ENCODE results near the gene LIPK.

Gene LIPK

GRCh38 chr10:88725798-88726197, 19.7 kb downstream of the LIPK start:
- H3K27me3 ChIP-seq = no peaks in the 10 kb centered on the region
- no peaks in the 10 kb centered on the region for H3K9me3 ChIP-seq
- H3K4me3 ChIP-seq (ENCODE audit: low read depth in 1 of 2, low read length in 1 of 2) = no peak overlapping the region
- TF ChIP-seq, protein P1, sequence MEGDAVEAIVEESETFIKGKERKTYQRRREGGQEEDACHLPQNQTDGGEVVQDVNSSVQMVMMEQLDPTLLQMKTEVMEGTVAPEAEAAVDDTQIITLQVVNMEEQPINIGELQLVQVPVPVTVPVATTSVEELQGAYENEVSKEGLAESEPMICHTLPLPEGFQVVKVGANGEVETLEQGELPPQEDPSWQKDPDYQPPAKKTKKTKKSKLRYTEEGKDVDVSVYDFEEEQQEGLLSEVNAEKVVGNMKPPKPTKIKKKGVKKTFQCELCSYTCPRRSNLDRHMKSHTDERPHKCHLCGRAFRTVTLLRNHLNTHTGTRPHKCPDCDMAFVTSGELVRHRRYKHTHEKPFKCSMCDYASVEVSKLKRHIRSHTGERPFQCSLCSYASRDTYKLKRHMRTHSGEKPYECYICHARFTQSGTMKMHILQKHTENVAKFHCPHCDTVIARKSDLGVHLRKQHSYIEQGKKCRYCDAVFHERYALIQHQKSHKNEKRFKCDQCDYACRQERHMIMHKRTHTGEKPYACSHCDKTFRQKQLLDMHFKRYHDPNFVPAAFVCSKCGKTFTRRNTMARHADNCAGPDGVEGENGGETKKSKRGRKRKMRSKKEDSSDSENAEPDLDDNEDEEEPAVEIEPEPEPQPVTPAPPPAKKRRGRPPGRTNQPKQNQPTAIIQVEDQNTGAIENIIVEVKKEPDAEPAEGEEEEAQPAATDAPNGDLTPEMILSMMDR (IDR thresholded peaks at IDR 0.05) = no peak
- no peaks in the 10 kb centered on the region for H3K4me1 ChIP-seq (ENCODE audit: control insufficient read depth in 1 of 2, insufficient read depth in 1 of 2, low read depth in 1 of 2, low read length in 1 of 2)
- H3K36me3 ChIP-seq = no peaks in the 10 kb centered on the region
- H3K27ac ChIP-seq = no peak overlapping the region

GRCh38 chr10:88728107-88728763, 22.2 kb downstream of the LIPK start:
- H3K27ac ChIP-seq = no peak overlapping the region
- H3K27me3 ChIP-seq = no peaks in the 10 kb centered on the region
- TF ChIP-seq, protein P1 (IDR thresholded peaks at IDR 0.05) = peak; percentile 43
- no peaks in the 10 kb centered on the region for H3K9me3 ChIP-seq
- no peak overlapping the region for H3K4me3 ChIP-seq (ENCODE audit: low read depth in 1 of 2, low read length in 1 of 2)
- no peaks in the 10 kb centered on the region for H3K36me3 ChIP-seq
- no peaks in the 10 kb centered on the region for H3K4me1 ChIP-seq (ENCODE audit: control insufficient read depth in 1 of 2, insufficient read depth in 1 of 2, low read depth in 1 of 2, low read length in 1 of 2)

- Histone ChIP-seq H3K4me3 (ENCODE audit: low read depth in 1 of 2, low read length in 1 of 2) (no peak overlapping the region), H3K36me3 (no peaks in the 10 kb centered on the region)
These were observed 24.8 kb downstream of the LIPK start for GRCh38 chr10:88730864-88731263.

DNA sequence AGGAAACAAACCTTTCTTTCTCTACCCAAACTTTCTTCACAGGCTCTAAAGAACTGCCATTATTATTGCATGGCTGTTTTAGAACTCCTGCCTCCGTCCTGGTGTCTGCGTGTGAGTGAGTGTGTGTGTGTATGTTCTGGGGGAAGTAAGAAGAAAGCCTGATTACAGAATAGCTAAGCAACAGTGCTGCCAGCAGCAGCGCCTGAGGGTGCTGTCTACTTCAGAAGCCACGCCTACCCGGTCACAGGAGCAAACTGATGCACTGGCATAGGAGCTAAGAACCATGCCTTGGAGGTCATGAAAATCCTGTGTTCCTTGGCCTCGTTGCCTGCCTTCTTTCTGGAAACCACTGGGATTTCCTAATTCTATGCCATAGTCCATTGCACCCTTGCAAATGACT, 25.2 kb downstream of the LIPK start:
- no peaks in the 10 kb centered on the region for H3K27me3 ChIP-seq
- H3K4me1 ChIP-seq (ENCODE audit: control insufficient read depth in 1 of 2, insufficient read depth in 1 of 2, low read depth in 1 of 2, low read length in 1 of 2) = no peaks in the 10 kb centered on the region
- H3K9me3 ChIP-seq = no peaks in the 10 kb centered on the region
- no peak overlapping the region for H3K27ac ChIP-seq
- no peak overlapping the region for H3K4me3 ChIP-seq (ENCODE audit: low read depth in 1 of 2, low read length in 1 of 2)
- H3K36me3 ChIP-seq = no peaks in the 10 kb centered on the region
- TF ChIP-seq, protein P1 (IDR thresholded peaks at IDR 0.05) = no peak

More at GRCh38 chr10:88730864-88731263, 24.8 kb downstream of the LIPK start:
- H3K4me1 ChIP-seq (ENCODE audit: control insufficient read depth in 1 of 2, insufficient read depth in 1 of 2, low read depth in 1 of 2, low read length in 1 of 2) = no peaks in the 10 kb centered on the region
- no peaks in the 10 kb centered on the region for H3K9me3 ChIP-seq
- no peaks in the 10 kb centered on the region for H3K27me3 ChIP-seq
- TF ChIP-seq, protein P1 (IDR thresholded peaks at IDR 0.05) = no peak
- no peak overlapping the region for H3K27ac ChIP-seq

- Histone ChIP-seq H3K27ac (no peak overlapping the region), H3K36me3 (no peaks in the 10 kb centered on the region)
- TF ChIP-seq, protein P1 (IDR thresholded peaks at IDR 0.05) = no peak
These were observed 27.2 kb downstream of the LIPK start for GRCh38 chr10:88733215-88733614.

More at GRCh38 chr10:88733215-88733614, 27.2 kb downstream of the LIPK start:
- Histone ChIP-seq H3K4me3 (ENCODE audit: low read depth in 1 of 2, low read length in 1 of 2) (no peak overlapping the region), H3K9me3 (no peaks in the 10 kb centered on the region), H3K27me3 (peaks cover under 1% of the 10 kb centered on the region), H3K4me1 (ENCODE audit: control insufficient read depth in 1 of 2, insufficient read depth in 1 of 2, low read depth in 1 of 2, low read length in 1 of 2) (no peaks in the 10 kb centered on the region)

Data from neutrophil (primary cell).